Measurements from ENCODE around the gene SEPTIN7.
A peak's percentile ranks its signal among the peaks of the same experiment; 100 is the strongest.
"Not testable (repeated sequence)": the region's sequence is repeated elsewhere in the genome, so short reads cannot be mapped to it uniquely, and the experiment has no call there.

The SEPTIN7 gene

GRCh38 chr7:35800718-35801391 lies at the start of gene SEPTIN7:
TSS of gene SEPTIN7 (plus strand) at chr7:35801057. CDS start at chr7:35801210, 153 bp downstream.
- peak; percentile 94 to 97 for DNase-seq (ENCODE audit: low read depth in 2 of 2)

- no peak for DNase-seq (ENCODE audit: low read depth in 2 of 2)
Measured at GRCh38 chr7:35752742-35753141, 48.1 kb upstream of the SEPTIN7 start.

- DNase-seq (ENCODE audit: low read depth in 2 of 2) = no peak
Measured at GRCh38 chr7:35753761-35754603, 46.9 kb upstream of the SEPTIN7 start.

- no peak for DNase-seq (ENCODE audit: low read depth in 2 of 2)
Measured at GRCh38 chr7:35754741-35755140, 46.1 kb upstream of the SEPTIN7 start.

- no peak for DNase-seq (ENCODE audit: low read depth in 2 of 2)
Measured at GRCh38 chr7:35755711-35756110, 45.1 kb upstream of the SEPTIN7 start.

- not testable (repeated sequence) for DNase-seq (ENCODE audit: low read depth in 2 of 2)
Measured at GRCh38 chr7:35756453-35756852, 44.4 kb upstream of the SEPTIN7 start.

- DNase-seq (ENCODE audit: low read depth in 2 of 2) = no peak
Measured at GRCh38 chr7:35757574-35757973, 43.3 kb upstream of the SEPTIN7 start.

GRCh38 chr7:35758421-35758820 lies 42.4 kb upstream of the SEPTIN7 start:
- DNase-seq (ENCODE audit: low read depth in 2 of 2) = no peak

- no peak for DNase-seq (ENCODE audit: low read depth in 2 of 2)
Measured at GRCh38 chr7:35760143-35760745, 40.6 kb upstream of the SEPTIN7 start.

GRCh38 chr7:35761871-35762677 lies 38.8 kb upstream of the SEPTIN7 start:
- no peak for DNase-seq (ENCODE audit: low read depth in 2 of 2)

GRCh38 chr7:35762781-35763180 lies 38.1 kb upstream of the SEPTIN7 start:
- no peak for DNase-seq (ENCODE audit: low read depth in 2 of 2)

GRCh38 chr7:35768346-35768745 lies 32.5 kb upstream of the SEPTIN7 start:
- DNase-seq (ENCODE audit: low read depth in 2 of 2) = no peak

GRCh38 chr7:35771776-35772175 lies 29.1 kb upstream of the SEPTIN7 start:
- DNase-seq (ENCODE audit: low read depth in 2 of 2) = no peak

GRCh38 chr7:35773994-35774393 lies 26.9 kb upstream of the SEPTIN7 start:
- no peak for DNase-seq (ENCODE audit: low read depth in 2 of 2)

GRCh38 chr7:35776686-35777085 lies 24.2 kb upstream of the SEPTIN7 start:
- no peak for DNase-seq (ENCODE audit: low read depth in 2 of 2)

- DNase-seq (ENCODE audit: low read depth in 2 of 2) = no peak
Measured at GRCh38 chr7:35777121-35777520, 23.7 kb upstream of the SEPTIN7 start.

GRCh38 chr7:35780070-35780469 lies 20.8 kb upstream of the SEPTIN7 start:
- DNase-seq (ENCODE audit: low read depth in 2 of 2) = no peak

- DNase-seq (ENCODE audit: low read depth in 2 of 2) = no peak
Measured at GRCh38 chr7:35781200-35781701, 19.6 kb upstream of the SEPTIN7 start.

GRCh38 chr7:35781767-35782515 lies 18.9 kb upstream of the SEPTIN7 start:
- no peak for DNase-seq (ENCODE audit: low read depth in 2 of 2)

- DNase-seq (ENCODE audit: low read depth in 2 of 2) = no peak
Measured at GRCh38 chr7:35784332-35784731, 16.5 kb upstream of the SEPTIN7 start.

- no peak for DNase-seq (ENCODE audit: low read depth in 2 of 2)
Measured at GRCh38 chr7:35785250-35785649, 15.6 kb upstream of the SEPTIN7 start.
